Measurements from ENCODE around the gene VPS50.

GRCh38 chr7:93366816-93367215 is 134.7 kb downstream of the VPS50 start:
- no peak for TF ChIP-seq CTCF (IDR thresholded peaks at IDR 0.05)
- TF ChIP-seq POLR2A (IDR thresholded peaks at IDR 0.05), result no peak
- TF ChIP-seq POLR2AphosphoS5 (IDR thresholded peaks at IDR 0.05), result no peak

Data from stomach (tissue), 4 donors.